NT2/D1 (cell line): ENCODE results near the gene ABCC9.
A peak's percentile ranks its signal among the peaks of the same experiment; 100 is the strongest.
"Not testable (repeated sequence)": the region's sequence is repeated elsewhere in the genome, so short reads cannot be mapped to it uniquely, and the experiment has no call there.

ENCODE experiments used
- DNase-seq: peaks from one replicate; pipeline ENCODE4 v3.0.0-alpha.2; 2011; ENCODE audit warnings: low read depth, low spot score
- H3K27me3 ChIP-seq: 2 replicates; pipeline ENCODE4 v1.6.0; 2011; ENCODE audit warnings: mild to moderate bottlenecking; ENCODE audit not compliant: insufficient read length, insufficient read depth
- H3K36me3 ChIP-seq: 2 replicates; pipeline ENCODE4 v1.6.1; 2011; ENCODE audit warnings: mild to moderate bottlenecking, low read length, mixed read lengths; ENCODE audit not compliant: insufficient read depth, insufficient read length
- H3K4me1 ChIP-seq: 2 replicates; pipeline ENCODE4 v1.5.1; 2011; ENCODE audit not compliant: insufficient read depth, insufficient read length
- H3K4me3 ChIP-seq: 2 replicates; pipeline ENCODE4 v1.5.1; 2011; ENCODE audit warnings: low read depth; ENCODE audit not compliant: insufficient read length
- H3K9ac ChIP-seq: 2 replicates; pipeline ENCODE4 v1.6.0; 2011; ENCODE audit warnings: low read depth; ENCODE audit not compliant: insufficient read length
- H3K9me3 ChIP-seq: 2 replicates; pipeline ENCODE4 v1.5.1; 2011; ENCODE audit warnings: mild to moderate bottlenecking, low read length; ENCODE audit not compliant: insufficient read depth
- SUZ12 ChIP-seq: IDR thresholded peaks from 2 replicates; pipeline ENCODE4 v1.6.1; 2011; ENCODE audit not compliant: insufficient read length, insufficient read depth; ENCODE audit errors: extremely low read depth
- YY1 ChIP-seq: IDR thresholded peaks from 2 replicates; pipeline ENCODE4 v1.6.1; 2011; ENCODE audit not compliant: insufficient read length, insufficient read depth
- ZNF274 ChIP-seq: IDR thresholded peaks from 2 replicates; pipeline ENCODE4 v1.6.1; 2011; ENCODE audit warnings: mild to moderate bottlenecking, low read depth, low read length

ABCC9 gene

DNA sequence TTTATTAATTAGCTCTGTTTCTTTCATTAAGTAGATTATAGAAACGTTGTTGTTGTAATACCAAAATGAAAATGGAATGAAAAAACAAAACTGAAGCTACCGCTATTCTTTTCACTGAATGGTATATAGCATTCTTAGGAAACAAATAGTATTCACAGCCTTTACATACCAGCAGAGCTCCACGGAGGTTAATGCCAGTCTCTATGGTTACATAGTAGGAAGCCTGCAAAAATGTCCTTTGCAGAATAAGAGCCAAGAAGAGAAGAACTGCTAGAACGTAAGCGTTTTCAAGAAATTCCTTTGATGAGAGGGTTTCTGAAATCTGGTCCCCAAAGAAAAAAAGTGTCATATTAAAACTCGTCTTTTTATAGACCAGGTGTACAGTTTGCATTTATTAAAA is 30.6 kb downstream of the ABCC9 start:
- peak; percentile 38 for DNase-seq
- H3K27me3 ChIP-seq, result no peaks in the 10 kb centered on the region
- TF ChIP-seq SUZ12 (no peak), ZNF274 (no peak), YY1 (no peak)
- no peaks in the 10 kb centered on the region for H3K4me1 ChIP-seq
- no peaks in the 10 kb centered on the region for H3K36me3 ChIP-seq
- H3K9me3 ChIP-seq, result no peaks in the 10 kb centered on the region
- H3K4me3 ChIP-seq, result no peak overlapping the region
- H3K9ac ChIP-seq, result no peak overlapping the region

DNA sequence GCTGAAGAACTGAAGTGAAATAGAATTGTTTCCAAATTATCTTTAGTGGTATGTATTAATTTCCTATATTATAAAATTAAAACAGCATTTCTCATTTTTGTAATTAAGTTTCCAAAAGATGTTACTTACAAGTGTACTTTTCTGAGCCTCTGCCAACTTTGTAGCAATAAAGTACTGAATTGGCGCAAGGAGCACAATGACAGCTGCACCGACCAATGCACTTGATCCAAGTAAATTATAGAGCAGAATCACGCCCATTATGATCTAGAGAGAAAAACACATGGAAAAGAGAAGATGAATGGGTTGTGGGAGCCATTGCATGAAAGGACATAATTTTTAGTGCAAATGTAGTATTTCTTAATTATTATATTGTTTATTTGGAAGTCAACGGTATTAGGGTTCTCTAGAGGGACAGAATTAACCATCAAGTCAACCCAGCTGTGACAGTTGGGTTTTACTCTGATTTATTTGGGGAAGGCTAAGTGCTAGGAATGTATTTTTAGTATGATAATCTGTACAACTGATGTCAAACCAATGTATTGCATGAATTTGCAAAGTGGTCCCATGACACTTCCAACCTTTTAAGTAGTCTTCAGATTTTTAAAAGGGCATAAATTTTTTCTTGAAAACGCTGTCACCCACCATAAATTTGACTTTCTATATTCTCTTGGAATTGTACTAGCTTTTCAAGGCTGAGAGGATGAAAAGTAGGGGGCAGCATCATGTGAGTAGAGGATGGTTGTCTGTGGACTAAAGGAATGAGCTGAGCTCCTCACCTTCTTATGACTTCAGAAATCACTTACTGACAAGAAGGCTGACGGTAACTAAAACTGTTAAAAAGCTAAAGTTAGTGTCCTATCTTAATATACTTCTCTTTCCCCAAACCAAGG is 33.0 kb downstream of the ABCC9 start:
- H3K9me3 ChIP-seq, result no peaks in the 10 kb centered on the region
- no peak overlapping the region for H3K4me3 ChIP-seq
- H3K9ac ChIP-seq, result no peak overlapping the region
- no peak for DNase-seq
- H3K27me3 ChIP-seq, result no peaks in the 10 kb centered on the region
- no peaks in the 10 kb centered on the region for H3K36me3 ChIP-seq
- H3K4me1 ChIP-seq, result no peaks in the 10 kb centered on the region
- TF ChIP-seq ZNF274 (no peak), SUZ12 (no peak)

DNA sequence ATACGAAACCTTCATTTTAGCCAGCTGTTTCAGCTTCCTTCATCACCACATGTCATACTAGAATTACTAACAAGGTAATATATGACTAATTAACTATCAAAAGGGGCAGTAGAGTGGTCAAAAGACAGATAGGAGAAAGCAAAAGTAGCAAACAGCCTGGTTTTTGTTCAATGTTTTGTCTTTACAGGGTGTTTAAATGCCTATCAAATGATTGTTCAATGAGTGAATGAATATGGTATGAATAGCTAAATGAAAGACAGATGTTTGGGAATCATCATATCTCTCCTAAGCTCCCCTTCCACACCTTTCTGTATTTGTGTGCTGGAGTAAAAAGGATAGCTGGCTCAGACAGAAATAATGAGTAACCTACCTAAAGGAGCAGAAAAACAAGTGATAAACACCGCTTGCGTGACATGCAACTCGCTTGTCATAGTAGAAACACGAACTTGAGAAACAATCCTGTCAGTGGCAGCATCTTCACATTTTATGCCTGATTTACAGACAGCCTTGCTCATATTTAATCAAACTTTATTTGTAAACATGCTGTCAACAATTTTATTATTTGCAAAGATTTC is 34.2 kb downstream of the ABCC9 start:
- Histone ChIP-seq H3K27me3 (no peaks in the 10 kb centered on the region), H3K36me3 (no peaks in the 10 kb centered on the region), H3K4me3 (no peak overlapping the region), H3K9me3 (no peaks in the 10 kb centered on the region), H3K4me1 (no peaks in the 10 kb centered on the region), H3K9ac (no peak overlapping the region)
- no peak for DNase-seq
- TF ChIP-seq ZNF274, result no peak
- TF ChIP-seq SUZ12, result no peak
- no peak for TF ChIP-seq YY1

DNA sequence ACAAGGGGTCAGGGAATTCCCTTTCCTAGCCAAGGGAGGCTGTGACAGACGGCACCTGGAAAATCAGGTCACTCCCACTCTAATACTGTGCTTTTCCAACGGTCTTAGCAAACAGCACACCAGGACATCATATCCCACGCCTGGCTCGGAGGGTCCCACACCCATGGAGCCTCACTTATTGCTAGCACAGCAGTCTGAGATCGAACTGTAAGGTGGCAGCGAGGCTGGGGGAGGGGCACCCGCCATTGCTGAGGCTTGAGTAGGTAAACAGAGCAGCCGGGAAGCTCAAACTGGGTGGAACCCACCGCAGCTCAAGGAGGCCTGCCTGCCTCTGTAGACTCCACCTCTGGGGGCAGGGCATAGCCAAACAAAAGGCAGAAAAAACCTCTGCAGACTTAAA is 41.7 kb downstream of the ABCC9 start:
- not testable (repeated sequence) for H3K27me3 ChIP-seq, H3K4me1 ChIP-seq, H3K36me3 ChIP-seq, H3K4me3 ChIP-seq, DNase-seq, H3K9ac ChIP-seq, H3K9me3 ChIP-seq

GRCh38 chr12:21895651-21896050 is 45.6 kb downstream of the ABCC9 start:
- Histone ChIP-seq H3K27me3 (no peaks in the 10 kb centered on the region), H3K9ac (no peak overlapping the region), H3K4me1 (no peaks in the 10 kb centered on the region), H3K36me3 (no peaks in the 10 kb centered on the region), H3K4me3 (no peak overlapping the region), H3K9me3 (no peaks in the 10 kb centered on the region)
- no peak for DNase-seq
- TF ChIP-seq ZNF274 (no peak), SUZ12 (no peak), YY1 (no peak)

- DNase-seq, result no peak
Measured at GRCh38 chr12:21894792-21895595, 46.2 kb downstream of the ABCC9 start.

DNA sequence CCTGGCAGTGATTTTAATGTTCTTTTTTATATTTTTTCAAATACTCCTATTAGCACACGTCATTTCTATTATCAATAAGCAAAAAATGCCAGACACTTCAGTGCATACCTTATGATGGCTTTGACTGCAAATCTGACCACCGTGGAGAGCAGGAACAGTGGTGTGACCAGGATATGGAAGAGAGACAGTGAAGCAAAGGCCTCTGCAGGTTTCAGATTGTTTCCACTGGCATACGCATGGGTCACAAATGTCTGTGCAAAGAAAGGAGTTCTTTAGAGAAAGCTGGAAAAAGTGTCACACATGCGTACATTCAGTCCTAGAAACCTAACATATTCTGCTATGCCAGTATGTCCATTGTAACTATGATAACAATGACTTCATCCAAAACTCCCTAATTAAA is 47.3 kb downstream of the ABCC9 start:
- TF ChIP-seq SUZ12 (no peak), ZNF274 (no peak), YY1 (no peak)
- Histone ChIP-seq H3K27me3 (no peaks in the 10 kb centered on the region), H3K4me1 (no peaks in the 10 kb centered on the region), H3K9me3 (no peaks in the 10 kb centered on the region), H3K36me3 (no peaks in the 10 kb centered on the region), H3K4me3 (no peak overlapping the region), H3K9ac (no peak overlapping the region)
- no peak for DNase-seq

More at GRCh38 chr12:21894792-21895595, 46.2 kb downstream of the ABCC9 start:
- Histone ChIP-seq H3K27me3 (no peaks in the 10 kb centered on the region), H3K4me1 (no peaks in the 10 kb centered on the region), H3K4me3 (no peak overlapping the region), H3K36me3 (no peaks in the 10 kb centered on the region), H3K9ac (no peak overlapping the region), H3K9me3 (no peaks in the 10 kb centered on the region)
- no peak for TF ChIP-seq ZNF274
- TF ChIP-seq YY1, result no peak
- TF ChIP-seq SUZ12, result no peak
